Inflammatory macrophage (primary cell): ENCODE measurements around the gene PDSS2.
"Not testable (repeated sequence)": the region's sequence is repeated elsewhere in the genome, so short reads cannot be mapped to it uniquely, and the experiment has no call there.

Experiments
- DNase-seq, 2 donors: peaks; one replicate each; pipeline ENCODE4 v3.0.0-alpha.2; 2020 to 2022

Gene PDSS2

GRCh38 chr6:107144666-107145065 lies 314.7 kb downstream of the PDSS2 start:
- DNase-seq: no peak

- no peak for DNase-seq
These were observed 315.4 kb downstream of the PDSS2 start for GRCh38 chr6:107144014-107144413.

- no peak for DNase-seq
These were observed 318.8 kb downstream of the PDSS2 start for GRCh38 chr6:107140581-107140980.

GRCh38 chr6:107136324-107136723 lies 323.0 kb downstream of the PDSS2 start:
- DNase-seq: not testable (repeated sequence)

GRCh38 chr6:107135048-107135680 lies 324.2 kb downstream of the PDSS2 start:
- not testable (repeated sequence) for DNase-seq

- no peak for DNase-seq
These were observed 326.9 kb downstream of the PDSS2 start for GRCh38 chr6:107132330-107132954.

- no peak for DNase-seq
These were observed 329.9 kb downstream of the PDSS2 start for GRCh38 chr6:107129370-107129925.

- no peak for DNase-seq
These were observed 330.8 kb downstream of the PDSS2 start for GRCh38 chr6:107128577-107128976.

- no peak for DNase-seq
These were observed 331.2 kb downstream of the PDSS2 start for GRCh38 chr6:107128175-107128574.

GRCh38 chr6:107125771-107126170 lies 333.6 kb downstream of the PDSS2 start:
- DNase-seq: no peak

- DNase-seq: no peak
These were observed 334.4 kb downstream of the PDSS2 start for GRCh38 chr6:107124934-107125348.

- DNase-seq: no peak
These were observed 335.9 kb downstream of the PDSS2 start for GRCh38 chr6:107123501-107123900.

- no peak for DNase-seq
These were observed 336.6 kb downstream of the PDSS2 start for GRCh38 chr6:107122748-107123147.

- DNase-seq: no peak
These were observed 337.3 kb downstream of the PDSS2 start for GRCh38 chr6:107121964-107122495.

- no peak for DNase-seq
These were observed 338.1 kb downstream of the PDSS2 start for GRCh38 chr6:107121266-107121665.

GRCh38 chr6:107120404-107120803 lies 339.0 kb downstream of the PDSS2 start:
- no peak for DNase-seq

GRCh38 chr6:107118976-107119375 lies 340.4 kb downstream of the PDSS2 start:
- DNase-seq: no peak

GRCh38 chr6:107118540-107118939 lies 340.8 kb downstream of the PDSS2 start:
- not testable (repeated sequence) for DNase-seq

GRCh38 chr6:107116931-107117330 lies 342.4 kb downstream of the PDSS2 start:
- DNase-seq: no peak

- DNase-seq: peak; percentile 57 to 58
These were observed 343.0 kb downstream of the PDSS2 start for GRCh38 chr6:107116328-107116892.

GRCh38 chr6:107115695-107116327 lies 343.6 kb downstream of the PDSS2 start:
- DNase-seq: peak in 1 of 2 donors; percentile 39

GRCh38 chr6:107114926-107115694 lies 344.3 kb downstream of the PDSS2 start, which contains the start of gene BEND3:
BEND3 (minus strand) TSS chr6:107115515; CDS start chr6:107099285, 16,230 bp downstream.
- peak in 1 of 2 donors; percentile 34 for DNase-seq
